ENCODE measurements around the gene WT1.

Gene WT1

DNA sequence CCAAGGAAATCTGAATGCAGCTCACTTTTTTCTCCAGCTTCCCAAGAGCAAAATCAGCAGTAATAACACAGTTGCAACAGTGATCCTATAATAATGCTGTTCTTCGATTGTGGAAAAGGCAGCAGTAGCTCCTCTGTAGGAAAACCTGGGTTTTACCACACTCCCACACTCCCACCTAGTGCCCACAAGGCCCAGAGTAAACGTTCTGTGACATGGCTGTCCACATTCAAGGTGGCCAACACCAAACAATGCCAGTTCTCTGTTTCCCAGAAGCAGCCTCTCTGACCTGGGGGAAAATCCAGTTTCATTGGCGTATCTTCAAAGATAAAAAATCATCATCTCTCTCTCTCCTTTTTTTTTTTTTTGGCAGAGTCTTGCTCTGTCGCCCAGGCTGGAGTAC, 40.2 kb downstream of the WT1 start (continued):
- TF ChIP-seq ZNF654 (tag by site-specific recombination; IDR thresholded peaks at IDR 0.05; ENCODE audit: low read depth) (no peak), ZSCAN23 (tag by site-specific recombination; IDR thresholded peaks at IDR 0.05) (no peak), ZNF138 (tag by site-specific recombination; IDR thresholded peaks at IDR 0.05; ENCODE audit: borderline replicate concordance) (no peak), ZNF747 (tag by site-specific recombination; IDR thresholded peaks at IDR 0.05) (no peak), PRDM1 (tag by site-specific recombination; IDR thresholded peaks at IDR 0.05) (no peak)

DNA sequence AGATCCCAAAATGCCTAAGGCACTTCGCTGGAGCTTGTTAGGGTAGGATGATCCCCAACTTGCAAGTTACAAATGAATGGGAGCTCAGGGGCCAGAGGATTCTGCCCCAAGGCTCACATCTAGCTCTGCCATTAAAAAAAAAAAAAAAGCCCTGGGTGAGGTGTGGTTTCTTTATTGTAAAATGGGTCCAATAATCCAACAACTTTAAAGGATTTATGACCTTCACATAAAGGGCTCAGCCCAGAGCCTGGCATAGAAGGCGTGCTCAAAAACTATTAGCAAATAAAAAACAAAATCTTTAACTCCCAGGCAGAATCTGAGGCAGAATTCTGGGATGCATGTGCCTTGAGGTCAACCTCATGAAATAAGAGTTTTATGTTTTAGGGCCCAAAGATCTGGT, 42.5 kb downstream of the WT1 start:
- Histone ChIP-seq H3K9me3 (ENCODE audit: control insufficient read depth, insufficient read depth, low read depth, low read length) (no peaks in the 10 kb centered on the region), H3K36me3 (ENCODE audit: control insufficient read depth in 2 of 2, insufficient read depth in 1 of 2, low read length in 2 of 2) (no peaks in the 10 kb centered on the region), H3K4me3 (ENCODE audit: low read depth, low read length) (no peak overlapping the region), H3K27ac (ENCODE audit: extremely low read depth, low read depth, low read length) (no peak overlapping the region), H3K4me1 (ENCODE audit: control insufficient read depth, insufficient read depth, low read length) (no peaks in the 10 kb centered on the region)
- no peak for TF ChIP-seq IKZF3 (tag by site-specific recombination; IDR thresholded peaks at IDR 0.05)
- no peak for TF ChIP-seq ZNF830 (tag by site-specific recombination; IDR thresholded peaks at IDR 0.05; ENCODE audit: low read depth)
- no peak for TF ChIP-seq ZNF776 (tag by site-specific recombination; IDR thresholded peaks at IDR 0.05; ENCODE audit: borderline replicate concordance)
- no peak for TF ChIP-seq ZNF514 (tag by site-specific recombination; IDR thresholded peaks at IDR 0.05)
- TF ChIP-seq ZNF157 (tag by site-specific recombination; IDR thresholded peaks at IDR 0.05): no peak
- no peak for TF ChIP-seq ZNF169 (tag by site-specific recombination; IDR thresholded peaks at IDR 0.05)
- TF ChIP-seq ZBTB48 (tag by site-specific recombination; IDR thresholded peaks at IDR 0.05): no peak
- TF ChIP-seq ZNF561 (tag by site-specific recombination; IDR thresholded peaks at IDR 0.05; ENCODE audit: borderline replicate concordance): no peak
- no peak for TF ChIP-seq ZNF366 (tag by site-specific recombination; conservative IDR thresholded peaks at IDR 0.05)
- TF ChIP-seq ZNF654 (tag by site-specific recombination; IDR thresholded peaks at IDR 0.05; ENCODE audit: low read depth): no peak
- TF ChIP-seq ZNF707 (tag by site-specific recombination; IDR thresholded peaks at IDR 0.05): no peak
- TF ChIP-seq ZNF701 (tag by site-specific recombination; IDR thresholded peaks at IDR 0.05): no peak
- TF ChIP-seq, protein P1, sequence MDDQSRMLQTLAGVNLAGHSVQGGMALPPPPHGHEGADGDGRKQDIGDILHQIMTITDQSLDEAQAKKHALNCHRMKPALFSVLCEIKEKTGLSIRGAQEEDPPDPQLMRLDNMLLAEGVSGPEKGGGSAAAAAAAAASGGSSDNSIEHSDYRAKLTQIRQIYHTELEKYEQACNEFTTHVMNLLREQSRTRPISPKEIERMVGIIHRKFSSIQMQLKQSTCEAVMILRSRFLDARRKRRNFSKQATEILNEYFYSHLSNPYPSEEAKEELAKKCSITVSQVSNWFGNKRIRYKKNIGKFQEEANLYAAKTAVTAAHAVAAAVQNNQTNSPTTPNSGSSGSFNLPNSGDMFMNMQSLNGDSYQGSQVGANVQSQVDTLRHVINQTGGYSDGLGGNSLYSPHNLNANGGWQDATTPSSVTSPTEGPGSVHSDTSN (CRISPR knock-in tag; IDR thresholded peaks at IDR 0.05): no peak
- TF ChIP-seq ZNF214 (tag by site-specific recombination; IDR thresholded peaks at IDR 0.05; ENCODE audit: borderline replicate concordance): no peak
- TF ChIP-seq ZNF416 (tag by site-specific recombination; IDR thresholded peaks at IDR 0.05): no peak
- POLR2A ChIA-PET: no interaction called here
- CTCF ChIA-PET: no interaction called here

DNA sequence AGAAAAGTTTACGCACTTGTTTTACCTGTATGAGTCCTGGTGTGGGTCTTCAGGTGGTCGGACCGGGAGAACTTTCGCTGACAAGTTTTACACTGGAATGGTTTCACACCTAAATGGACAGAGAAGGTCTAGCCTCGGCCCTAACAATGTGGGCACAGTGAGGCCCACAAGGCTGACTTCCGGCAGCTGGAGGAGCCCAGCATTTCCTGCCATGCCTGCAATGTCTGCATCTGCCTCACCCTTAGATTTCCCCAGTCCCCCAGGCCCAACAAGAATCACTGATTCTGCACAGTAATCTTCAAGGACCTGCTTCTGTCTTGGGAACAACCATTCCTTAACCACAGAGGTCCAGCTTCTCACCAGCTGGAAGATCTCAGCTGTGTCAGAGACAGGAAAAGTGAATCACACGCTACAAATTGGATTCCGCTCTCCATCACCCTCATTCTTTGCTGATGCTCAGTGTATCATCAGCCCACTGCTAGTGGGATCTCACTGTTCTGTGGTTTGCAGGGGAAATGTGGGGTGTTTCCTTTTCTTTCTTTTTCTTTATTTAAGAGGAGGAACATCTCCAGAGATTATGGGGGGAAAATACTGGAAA, 43.3 kb downstream of the WT1 start:
- CTCF ChIA-PET: no interaction called here
- TF ChIP-seq, protein P2, sequence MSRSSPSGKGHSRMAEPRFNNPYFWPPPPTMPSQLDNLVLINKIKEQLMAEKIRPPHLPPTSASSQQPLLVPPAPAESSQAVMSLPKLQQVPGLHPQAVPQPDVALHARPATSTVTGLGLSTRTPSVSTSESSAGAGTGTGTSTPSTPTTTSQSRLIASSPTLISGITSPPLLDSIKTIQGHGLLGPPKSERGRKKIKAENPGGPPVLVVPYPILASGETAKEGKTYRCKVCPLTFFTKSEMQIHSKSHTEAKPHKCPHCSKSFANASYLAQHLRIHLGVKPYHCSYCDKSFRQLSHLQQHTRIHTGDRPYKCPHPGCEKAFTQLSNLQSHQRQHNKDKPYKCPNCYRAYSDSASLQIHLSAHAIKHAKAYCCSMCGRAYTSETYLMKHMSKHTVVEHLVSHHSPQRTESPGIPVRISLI (tag by site-specific recombination; IDR thresholded peaks at IDR 0.05): no peak
- TF ChIP-seq ZNF529 (tag by site-specific recombination; IDR thresholded peaks at IDR 0.05; ENCODE audit: insufficient replicate concordance) (no peak), ZEB2 (tag by site-specific recombination; IDR thresholded peaks at IDR 0.05) (no peak)
- TF ChIP-seq, protein P3, sequence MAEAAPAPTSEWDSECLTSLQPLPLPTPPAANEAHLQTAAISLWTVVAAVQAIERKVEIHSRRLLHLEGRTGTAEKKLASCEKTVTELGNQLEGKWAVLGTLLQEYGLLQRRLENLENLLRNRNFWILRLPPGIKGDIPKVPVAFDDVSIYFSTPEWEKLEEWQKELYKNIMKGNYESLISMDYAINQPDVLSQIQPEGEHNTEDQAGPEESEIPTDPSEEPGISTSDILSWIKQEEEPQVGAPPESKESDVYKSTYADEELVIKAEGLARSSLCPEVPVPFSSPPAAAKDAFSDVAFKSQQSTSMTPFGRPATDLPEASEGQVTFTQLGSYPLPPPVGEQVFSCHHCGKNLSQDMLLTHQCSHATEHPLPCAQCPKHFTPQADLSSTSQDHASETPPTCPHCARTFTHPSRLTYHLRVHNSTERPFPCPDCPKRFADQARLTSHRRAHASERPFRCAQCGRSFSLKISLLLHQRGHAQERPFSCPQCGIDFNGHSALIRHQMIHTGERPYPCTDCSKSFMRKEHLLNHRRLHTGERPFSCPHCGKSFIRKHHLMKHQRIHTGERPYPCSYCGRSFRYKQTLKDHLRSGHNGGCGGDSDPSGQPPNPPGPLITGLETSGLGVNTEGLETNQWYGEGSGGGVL (tag by site-specific recombination; IDR thresholded peaks at IDR 0.05): no peak

More for the DNA sequence above, 43.3 kb downstream of the WT1 start:
- Histone ChIP-seq H3K27ac (ENCODE audit: extremely low read depth, low read depth, low read length) (no peak overlapping the region), H3K4me3 (ENCODE audit: low read depth, low read length) (no peak overlapping the region), H3K36me3 (ENCODE audit: control insufficient read depth in 2 of 2, insufficient read depth in 1 of 2, low read length in 2 of 2) (no peaks in the 10 kb centered on the region), H3K9me3 (ENCODE audit: control insufficient read depth, insufficient read depth, low read depth, low read length) (no peaks in the 10 kb centered on the region), H3K4me1 (ENCODE audit: control insufficient read depth, insufficient read depth, low read length) (no peaks in the 10 kb centered on the region; the same call in 1 of the 2 replicates)
- POLR2A ChIA-PET: no interaction called here

All from HEK293 (cell line).